HepG2 (cell line): ENCODE measurements around the gene ITGB5. TPM values are rescaled to one million over a fixed set of nuclear protein-coding genes. Genes with fewer than 3 reads are reported as not detected.

Experiments
- ATAC-seq: fragments of 200-7000 bp; cut with Tn5 transposase; 3 replicates; pipeline ENCODE4 v1.9.1; 2020; ENCODE audit warnings: mild to moderate bottlenecking, moderate library complexity
- BruUV-seq: library from RNA; stranded (reverse); fragments of 400-500 nt; replicated peaks from 2 replicates; lab custom pipeline; 2021; lab: Mats Ljungman, UMichigan
- CTCF ChIA-PET: fragments of 300-600 bp; formaldehyde crosslinking; extraction: SDS; loops from one replicate; lab custom pipeline; 2021; ENCODE audit warnings: low total read pairs, inconsistent platforms, low intra/inter-chr PET ratio; lab: Yijun Ruan, JAX
- POLR2A ChIA-PET: fragments of 350-600 bp; sonication (Branson Sonifier 250); formaldehyde crosslinking; loops from one replicate; lab custom pipeline; 2020; ENCODE audit warnings: antibody characterized with exemption, inconsistent platforms; lab: Yijun Ruan, JAX
- DNase-seq: peaks from one replicate; pipeline ENCODE4 v3.0.0-alpha.2; 2015; ENCODE audit warnings: low spot score
- FAIRE-seq: peaks from 3 replicates; lab custom pipeline; 2011; peaks lifted over from hg19 to GRCh38; lab: Jason Lieb, UNC
- H2AFZ ChIP-seq: one replicate; pipeline ENCODE4 v1.6.1; 2011; ENCODE audit warnings: low read length, inconsistent platforms
- H3K27ac ChIP-seq: fragments of 300-600 bp; 3 replicates; pipeline ENCODE4 v1.8.0; 2011; ENCODE audit warnings: mixed run types, mild to moderate bottlenecking, mixed read lengths, low read length, inconsistent platforms; ENCODE audit not compliant: insufficient read depth; ENCODE audit errors: extremely low read length
- H3K27me3 ChIP-seq, 2 experiments: fragments of 200-600 bp in 1 of 2; 2 replicates in 1 of 2; 3 replicates in 1 of 2; pipeline versions ENCODE4 v1.6.0 to v1.8.0; 2011; ENCODE audit warnings: low read length in 2 of 2, mild to moderate bottlenecking in 2 of 2, moderate library complexity in 2 of 2, inconsistent platforms in 1 of 2; ENCODE audit not compliant: insufficient read depth in 2 of 2, control insufficient read depth in 1 of 2
- H3K36me3 ChIP-seq, 2 experiments: fragments of 200-600 bp in 1 of 2; replicated peaks in 1 of 2; 2 replicates in 1 of 2; 3 replicates in 1 of 2; pipeline versions ENCODE4 v1.5.1 to v1.8.0; 2011; ENCODE audit warnings: low read length in 2 of 2, inconsistent platforms in 1 of 2; ENCODE audit not compliant: insufficient read depth in 2 of 2, control insufficient read depth in 1 of 2
- H3K4me1 ChIP-seq: 2 replicates; pipeline ENCODE4 v1.5.1; 2012; ENCODE audit warnings: low read length, inconsistent platforms; ENCODE audit not compliant: insufficient read depth
- H3K4me2 ChIP-seq: 2 replicates; pipeline ENCODE4 v1.6.0; 2011; ENCODE audit warnings: low read depth, low read length, inconsistent platforms
- H3K4me3 ChIP-seq, 3 experiments: fragments of 200-600 bp in 1 of 3; sonication (generic), shearing (Covaris generic) in 1 of 3; replicated peaks in 1 of 3; 2 replicates each; pipeline ENCODE4 v1.5.1; 2011 to 2016; ENCODE audit warnings: low read length in 3 of 3, inconsistent platforms in 2 of 3, low read depth in 2 of 3, mild to moderate bottlenecking in 2 of 3, control low read depth in 1 of 3, mixed read lengths in 1 of 3; ENCODE audit not compliant: insufficient read depth in 1 of 3
- H3K79me2 ChIP-seq: one replicate; pipeline ENCODE4 v1.6.1; 2011; ENCODE audit warnings: low read length, inconsistent platforms; ENCODE audit not compliant: insufficient read depth
- H3K9ac ChIP-seq: 2 replicates; pipeline ENCODE4 v1.6.0; 2011; ENCODE audit warnings: mild to moderate bottlenecking, low read depth, low read length, inconsistent platforms; ENCODE audit not compliant: insufficient read depth
- H3K9me3 ChIP-seq: 2 replicates; pipeline ENCODE4 v1.5.1; 2012; ENCODE audit warnings: mild to moderate bottlenecking, low read length
- H4K20me1 ChIP-seq: 2 replicates; pipeline ENCODE4 v1.6.0; 2011; ENCODE audit warnings: inconsistent platforms, mild to moderate bottlenecking, low read length, moderate library complexity; ENCODE audit not compliant: insufficient read depth
- ATF5 ChIP-seq: sonication (generic); formaldehyde crosslinking; IDR thresholded peaks from 2 replicates; pipeline ENCODE4 v1.4.0; 2020; ENCODE audit warnings: mild to moderate bottlenecking, low read depth, missing genetic modification reagents
- BCL6 ChIP-seq: IDR thresholded peaks from 2 replicates; pipeline ENCODE4 v1.6.1; 2016; ENCODE audit warnings: missing genetic modification reagents, missing compliant biosample characterization
- FOSL2 ChIP-seq: sonication (generic); formaldehyde crosslinking; IDR thresholded peaks from 2 replicates; pipeline ENCODE4 v1.4.0; 2020; ENCODE audit warnings: missing genetic modification reagents
- IRX3 ChIP-seq: sonication (generic); formaldehyde crosslinking; IDR thresholded peaks from 2 replicates; pipeline ENCODE4 v1.8.1; 2023; ENCODE audit warnings: mild to moderate bottlenecking, low read depth, missing genetic modification reagents, borderline replicate concordance
- MIER3 ChIP-seq: IDR thresholded peaks from 2 replicates; pipeline ENCODE4 v1.6.1; 2016; ENCODE audit warnings: missing compliant biosample characterization, borderline replicate concordance
- MLLT10 ChIP-seq: sonication (generic); formaldehyde crosslinking; IDR thresholded peaks from 2 replicates; pipeline ENCODE4 v1.4.0; 2020; ENCODE audit warnings: missing genetic modification reagents
- RBM22 ChIP-seq: fragments of 200-400 bp; formaldehyde crosslinking; optimal IDR thresholded peaks from 2 replicates; pipeline ENCODE3; 2017; ENCODE audit warnings: mild to moderate bottlenecking, low read length, moderate library complexity
- RELA ChIP-seq: sonication (generic); formaldehyde crosslinking; IDR thresholded peaks from 2 replicates; pipeline ENCODE4 v1.4.0; 2020; ENCODE audit warnings: missing genetic modification reagents
- SMC3 ChIP-seq: IDR thresholded peaks from 2 replicates; pipeline ENCODE4 v1.6.1; 2011; ENCODE audit warnings: low read length, improper control_type of control experiment
- SSRP1 ChIP-seq: IDR thresholded peaks from 2 replicates; pipeline ENCODE4 v1.6.1; 2016; ENCODE audit warnings: control low read depth
- STAG1 ChIP-seq: sonication (generic); formaldehyde crosslinking; IDR thresholded peaks from 2 replicates; pipeline ENCODE4 v1.4.0; 2020; ENCODE audit warnings: missing genetic modification reagents
- TEAD3 ChIP-seq: optimal IDR thresholded peaks from 2 replicates; pipeline ENCODE3; 2016; ENCODE audit warnings: borderline replicate concordance
- U2AF2 ChIP-seq: fragments of 200-400 bp; formaldehyde crosslinking; IDR thresholded peaks from 2 replicates; pipeline ENCODE4 v1.6.1; 2017; ENCODE audit warnings: low read depth, mild to moderate bottlenecking, low read length
- ZNF205 ChIP-seq: IDR thresholded peaks from 2 replicates; pipeline ENCODE4 v1.6.1; 2018; ENCODE audit warnings: missing biosample characterization, missing genetic modification reagents
- ZNF263 ChIP-seq: sonication (generic); formaldehyde crosslinking; IDR thresholded peaks from 2 replicates; pipeline ENCODE4 v1.4.0; 2020; ENCODE audit warnings: missing genetic modification reagents
- ZNF460 ChIP-seq: sonication (generic); formaldehyde crosslinking; IDR thresholded peaks from 2 replicates; pipeline ENCODE4 v1.5.1; 2020; ENCODE audit warnings: missing genetic modification reagents, mild to moderate bottlenecking, borderline replicate concordance
- ZNF724P ChIP-seq: sonication (generic); formaldehyde crosslinking; IDR thresholded peaks from 2 replicates; pipeline ENCODE4 v1.8.0; 2022; ENCODE audit warnings: missing genetic modification reagents, borderline replicate concordance
- ZNF878 ChIP-seq: sonication (generic); formaldehyde crosslinking; IDR thresholded peaks from 2 replicates; pipeline ENCODE4 v1.8.1; 2023; ENCODE audit warnings: mild to moderate bottlenecking, missing genetic modification reagents, moderate library complexity
- WGBS: methylation state at CpG from one replicate; pipeline ENCODE4 v1.1.6; 2017; ENCODE audit warnings: low lambda C conversion rate; 5-methylcytosine and 5-hydroxymethylcytosine counted together
- in situ Hi-C: cut with HindIII; loops from 2 replicates; pipeline ENCODE4 v1.10.0; 2017; ENCODE audit warnings: low pct_unique_long_range_greater_than_20kb; ENCODE audit not compliant: extremely low pct_ligation_motif_present
- intact Hi-C: fragments of 100-400 bp; cut with micrococcal nuclease; formaldehyde crosslinking; loops from one replicate; pipeline ENCODE4 v1.10.0; 2022; ENCODE audit not compliant: unreplicated experiment
- polyA plus RNA-seq, 8 experiments: library from polyadenylated mRNA; depleted of rRNA in 3 of 8; stranded (reverse) in 7 of 8; unstranded in 1 of 8; fragments of >200 nt; fragmentation: Illumina TruSeq in 4 of 8; extraction: Trizol in 4 of 8; gene quantifications; 2 replicates each; pipeline versions ENCODE4 v1.2.1 to v1.2.3, GENCODE V29; 2011 to 2016; ENCODE audit warnings: low read depth in 4 of 8, missing spikeins in 1 of 8, mixed read lengths in 1 of 8; ENCODE audit not compliant: insufficient read depth in 1 of 8
- total RNA-seq, 5 experiments: library from RNA; depleted of rRNA; stranded (reverse); fragments of >200 nt; fragmentation: Illumina TruSeq; extraction: Trizol; gene quantifications; 2 replicates each; pipeline ENCODE4 v1.2.3, GENCODE V29; 2016; ENCODE audit warnings: low read depth in 1 of 5
- TF ChIP-seq, protein P1 (sequence below): sonication (generic); formaldehyde crosslinking; IDR thresholded peaks from 2 replicates; pipeline ENCODE4 v1.5.1; 2020; ENCODE audit warnings: mild to moderate bottlenecking, missing genetic modification reagents, moderate library complexity
- TF ChIP-seq, protein P2 (sequence below): sonication (generic); formaldehyde crosslinking; IDR thresholded peaks from 2 replicates; pipeline ENCODE4 v1.8.1; 2023; ENCODE audit warnings: mild to moderate bottlenecking, missing genetic modification reagents

ITGB5 gene
- total and polyA plus RNA-seq, 2 of the 13 experiments (the other 11 are each of a cell fraction or from before 2014, with no cell fraction given) = 74.1 to 343 TPM

- TF ChIP-seq ZNF724P (CRISPR knock-in tag) (no peak), U2AF2 (no peak), ZNF460 (CRISPR knock-in tag) (no peak), RELA (CRISPR knock-in tag) (no peak), ZNF205 (CRISPR knock-in tag) (no peak)
Measured at GRCh38 chr3:124769462-124769861, 117.7 kb downstream of the ITGB5 start (continued).

- no TSS peak for BruUV-seq
- POLR2A ChIA-PET = no interaction called here
- DNase-seq (peak; percentile 42), ATAC-seq (peak; percentile 87), FAIRE-seq (peak; percentile 37)
- WGBS = 53% methylated on average over 7 of the region's 7 CpGs
- in situ Hi-C loops = loop anchor here (25.0 kb wide), 1 partner anchor 393 kb away; no protein-coding TSS in a partner anchor
- no peaks in the 10 kb centered on the region for H3K9me3 ChIP-seq
- H3K36me3 ChIP-seq = peaks cover 49 to 88% of the 10 kb centered on the region in 2 experiments
- H3K9ac ChIP-seq = no peak overlapping the region
- H3K4me3 ChIP-seq = no peak overlapping the region
- CTCF ChIA-PET = interaction anchor here (2.2 kb wide), 1 partner anchor 132 kb away, joined by 10 read pairs; no protein-coding TSS in a partner anchor
- H3K4me1 ChIP-seq = no peaks in the 10 kb centered on the region
- H3K27ac ChIP-seq = no peak overlapping the region
- H4K20me1 ChIP-seq = no peaks in the 10 kb centered on the region
- no peak overlapping the region for H3K4me2 ChIP-seq
- no peak overlapping the region for H2AFZ ChIP-seq
- intact Hi-C loops = loop anchor here (1.0 kb wide), 1 partner anchor 132 kb away; no protein-coding TSS in a partner anchor
- no peaks in the 10 kb centered on the region for H3K79me2 ChIP-seq
- H3K27me3 ChIP-seq = no peaks in the 10 kb centered on the region
- TF ChIP-seq IRX3 (CRISPR knock-in tag) (no peak), MIER3 (CRISPR knock-in tag) (no peak), FOSL2 (CRISPR knock-in tag) (no peak), STAG1 (CRISPR knock-in tag) (peak; percentile 70), ZNF263 (CRISPR knock-in tag) (no peak), TEAD3 (CRISPR knock-in tag) (peak; percentile 19), SMC3 (peak; percentile 48), ATF5 (no peak), ZNF878 (CRISPR knock-in tag) (no peak), SSRP1 (CRISPR knock-in tag) (peak; percentile 44; the same call in 1 of the 2 replicates), BCL6 (no peak), RBM22 (peak; percentile 40), MLLT10 (no peak)
- TF ChIP-seq, protein P1, sequence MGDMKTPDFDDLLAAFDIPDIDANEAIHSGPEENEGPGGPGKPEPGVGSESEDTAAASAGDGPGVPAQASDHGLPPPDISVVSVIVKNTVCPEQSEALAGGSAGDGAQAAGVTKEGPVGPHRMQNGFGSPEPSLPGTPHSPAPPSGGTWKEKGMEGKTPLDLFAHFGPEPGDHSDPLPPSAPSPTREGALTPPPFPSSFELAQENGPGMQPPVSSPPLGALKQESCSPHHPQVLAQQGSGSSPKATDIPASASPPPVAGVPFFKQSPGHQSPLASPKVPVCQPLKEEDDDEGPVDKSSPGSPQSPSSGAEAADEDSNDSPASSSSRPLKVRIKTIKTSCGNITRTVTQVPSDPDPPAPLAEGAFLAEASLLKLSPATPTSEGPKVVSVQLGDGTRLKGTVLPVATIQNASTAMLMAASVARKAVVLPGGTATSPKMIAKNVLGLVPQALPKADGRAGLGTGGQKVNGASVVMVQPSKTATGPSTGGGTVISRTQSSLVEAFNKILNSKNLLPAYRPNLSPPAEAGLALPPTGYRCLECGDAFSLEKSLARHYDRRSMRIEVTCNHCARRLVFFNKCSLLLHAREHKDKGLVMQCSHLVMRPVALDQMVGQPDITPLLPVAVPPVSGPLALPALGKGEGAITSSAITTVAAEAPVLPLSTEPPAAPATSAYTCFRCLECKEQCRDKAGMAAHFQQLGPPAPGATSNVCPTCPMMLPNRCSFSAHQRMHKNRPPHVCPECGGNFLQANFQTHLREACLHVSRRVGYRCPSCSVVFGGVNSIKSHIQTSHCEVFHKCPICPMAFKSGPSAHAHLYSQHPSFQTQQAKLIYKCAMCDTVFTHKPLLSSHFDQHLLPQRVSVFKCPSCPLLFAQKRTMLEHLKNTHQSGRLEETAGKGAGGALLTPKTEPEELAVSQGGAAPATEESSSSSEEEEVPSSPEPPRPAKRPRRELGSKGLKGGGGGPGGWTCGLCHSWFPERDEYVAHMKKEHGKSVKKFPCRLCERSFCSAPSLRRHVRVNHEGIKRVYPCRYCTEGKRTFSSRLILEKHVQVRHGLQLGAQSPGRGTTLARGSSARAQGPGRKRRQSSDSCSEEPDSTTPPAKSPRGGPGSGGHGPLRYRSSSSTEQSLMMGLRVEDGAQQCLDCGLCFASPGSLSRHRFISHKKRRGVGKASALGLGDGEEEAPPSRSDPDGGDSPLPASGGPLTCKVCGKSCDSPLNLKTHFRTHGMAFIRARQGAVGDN (CRISPR knock-in tag) = peak; percentile 35; the same call in 1 of the 2 replicates
- TF ChIP-seq, protein P2, sequence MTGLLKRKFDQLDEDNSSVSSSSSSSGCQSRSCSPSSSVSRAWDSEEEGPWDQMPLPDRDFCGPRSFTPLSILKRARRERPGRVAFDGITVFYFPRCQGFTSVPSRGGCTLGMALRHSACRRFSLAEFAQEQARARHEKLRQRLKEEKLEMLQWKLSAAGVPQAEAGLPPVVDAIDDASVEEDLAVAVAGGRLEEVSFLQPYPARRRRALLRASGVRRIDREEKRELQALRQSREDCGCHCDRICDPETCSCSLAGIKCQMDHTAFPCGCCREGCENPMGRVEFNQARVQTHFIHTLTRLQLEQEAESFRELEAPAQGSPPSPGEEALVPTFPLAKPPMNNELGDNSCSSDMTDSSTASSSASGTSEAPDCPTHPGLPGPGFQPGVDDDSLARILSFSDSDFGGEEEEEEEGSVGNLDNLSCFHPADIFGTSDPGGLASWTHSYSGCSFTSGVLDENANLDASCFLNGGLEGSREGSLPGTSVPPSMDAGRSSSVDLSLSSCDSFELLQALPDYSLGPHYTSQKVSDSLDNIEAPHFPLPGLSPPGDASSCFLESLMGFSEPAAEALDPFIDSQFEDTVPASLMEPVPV = no peak
Measured at GRCh38 chr3:124768812-124769211, 118.4 kb downstream of the ITGB5 start.
